Gastroesophageal sphincter (tissue), 4 donors: ENCODE data around the gene TADA2B. TPM values are rescaled to one million over a fixed set of nuclear protein-coding genes. Genes with fewer than 3 reads are reported as not detected.

Source experiments
- ATAC-seq: fragments of 150-250 bp; one replicate; pipeline ENCODE4 v1.9.1; 2016; ENCODE audit warnings: mild to moderate bottlenecking, moderate library complexity
- H3K27ac ChIP-seq, 4 donors: fragments of 200-600 bp; sonication (generic) in 3 of 4; 1 replicate in 3 of 4; 2 replicates in 1 of 4; pipeline ENCODE4 v1.5.1; 2016 to 2019
- H3K27me3 ChIP-seq: fragments of 200-600 bp; sonication (generic); one replicate; pipeline ENCODE4 v1.5.1; 2019
- H3K36me3 ChIP-seq, 2 donors: fragments of 200-600 bp; sonication (generic); one replicate each; pipeline ENCODE4 v1.5.1; 2019; ENCODE audit warnings: control low read depth in 1 of 2
- H3K4me1 ChIP-seq, 3 donors: fragments of 200-600 bp; sonication (generic); 1 replicate in 2 of 3; 2 replicates in 1 of 3; pipeline ENCODE4 v1.5.1; 2016 to 2019; ENCODE audit warnings: control low read depth in 2 of 3
- H3K4me3 ChIP-seq, 2 donors: fragments of 200-600 bp; sonication (generic); one replicate each; pipeline ENCODE4 v1.5.1; 2019; ENCODE audit warnings: mild to moderate bottlenecking in 1 of 2, moderate library complexity in 1 of 2
- H3K9me3 ChIP-seq, 3 donors: fragments of 200-600 bp; sonication (generic); one replicate each; pipeline ENCODE4 v1.5.1; 2017 to 2019; ENCODE audit warnings: control low read depth in 2 of 3
- EP300 ChIP-seq: sonication (generic); formaldehyde crosslinking; IDR thresholded peaks from one replicate; pipeline ENCODE4 v1.6.1; 2017; ENCODE audit warnings: antibody characterized with exemption, mild to moderate bottlenecking
- POLR2A ChIP-seq, 2 donors: fragments of 450-650 bp; IDR thresholded peaks; one replicate each; pipeline ENCODE4 v1.6.1; 2017; ENCODE audit warnings: antibody characterized with exemption in 2 of 2, mild to moderate bottlenecking in 2 of 2, moderate library complexity in 1 of 2
- POLR2AphosphoS5 ChIP-seq: sonication (generic); formaldehyde crosslinking; IDR thresholded peaks from one replicate; pipeline ENCODE4 v1.6.1; 2017; ENCODE audit warnings: antibody characterized with exemption
- WGBS, 2 donors: methylation state at CpG; one replicate each; pipeline ENCODE4 v1.1.5; 2018; ENCODE audit warnings: low coverage in 1 of 2; 5-methylcytosine and 5-hydroxymethylcytosine counted together
- total RNA-seq, 4 donors: library from RNA; depleted of rRNA; stranded (reverse); fragments of >200 nt; gene quantifications; one replicate each; pipeline ENCODE4 v1.1.0, GENCODE V29; 2016
- TF ChIP-seq, protein P1 (sequence below), 4 experiments: fragments of 200-600 bp in 2 of 4; fragments of 450-650 bp in 2 of 4; sonication (generic) in 1 of 4; IDR thresholded peaks; one replicate each; pipeline ENCODE4 v1.5.1; 2017 to 2019; ENCODE audit warnings: antibody characterized with exemption in 4 of 4, mild to moderate bottlenecking in 2 of 4, moderate library complexity in 2 of 4

The TADA2B gene
- total RNA-seq, 4 donors from 2014 or later: 20.5 to 37.3 (median 28.1) TPM

DNA sequence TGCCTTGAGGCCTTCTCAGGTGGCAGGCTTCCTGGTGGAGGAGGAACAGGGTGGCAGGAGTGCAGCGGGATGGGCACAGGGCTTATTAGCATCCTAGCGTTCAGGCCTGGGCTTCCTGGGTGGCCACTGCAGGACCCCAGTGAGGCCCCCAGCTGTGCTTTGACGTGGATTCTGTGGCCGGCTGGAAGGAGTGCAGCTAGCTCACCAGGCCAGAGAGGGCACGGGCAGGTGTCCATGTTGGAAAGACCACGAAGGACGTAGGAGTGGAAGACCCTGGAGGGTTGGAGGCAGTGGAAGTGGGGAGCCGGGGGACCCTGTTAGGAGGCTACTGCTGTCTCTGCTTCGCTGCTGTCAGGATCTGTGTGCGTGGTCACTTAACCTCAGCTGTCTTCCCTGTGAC is 13.3 kb upstream of the TADA2B start:
- ATAC-seq: no peak
- Histone ChIP-seq H3K27me3 (no peaks in the 10 kb centered on the region), H3K4me3 (no peak overlapping the region), H3K36me3 (peaks cover 0 to 87% of the 10 kb centered on the region in 2 donors), H3K4me1 (no peaks in the 10 kb centered on the region), H3K27ac (no peak overlapping the region), H3K9me3 (no peaks in the 10 kb centered on the region)
- TF ChIP-seq EP300 (no peak), POLR2AphosphoS5 (no peak), POLR2A (IDR thresholded peaks at IDR 0.05) (no peak)
- TF ChIP-seq, protein P1, sequence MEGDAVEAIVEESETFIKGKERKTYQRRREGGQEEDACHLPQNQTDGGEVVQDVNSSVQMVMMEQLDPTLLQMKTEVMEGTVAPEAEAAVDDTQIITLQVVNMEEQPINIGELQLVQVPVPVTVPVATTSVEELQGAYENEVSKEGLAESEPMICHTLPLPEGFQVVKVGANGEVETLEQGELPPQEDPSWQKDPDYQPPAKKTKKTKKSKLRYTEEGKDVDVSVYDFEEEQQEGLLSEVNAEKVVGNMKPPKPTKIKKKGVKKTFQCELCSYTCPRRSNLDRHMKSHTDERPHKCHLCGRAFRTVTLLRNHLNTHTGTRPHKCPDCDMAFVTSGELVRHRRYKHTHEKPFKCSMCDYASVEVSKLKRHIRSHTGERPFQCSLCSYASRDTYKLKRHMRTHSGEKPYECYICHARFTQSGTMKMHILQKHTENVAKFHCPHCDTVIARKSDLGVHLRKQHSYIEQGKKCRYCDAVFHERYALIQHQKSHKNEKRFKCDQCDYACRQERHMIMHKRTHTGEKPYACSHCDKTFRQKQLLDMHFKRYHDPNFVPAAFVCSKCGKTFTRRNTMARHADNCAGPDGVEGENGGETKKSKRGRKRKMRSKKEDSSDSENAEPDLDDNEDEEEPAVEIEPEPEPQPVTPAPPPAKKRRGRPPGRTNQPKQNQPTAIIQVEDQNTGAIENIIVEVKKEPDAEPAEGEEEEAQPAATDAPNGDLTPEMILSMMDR (IDR thresholded peaks at IDR 0.05): no peak
- 85 to 86% methylated on average over 4 to 9 of the region's 10 CpGs for WGBS, 2 donors

DNA sequence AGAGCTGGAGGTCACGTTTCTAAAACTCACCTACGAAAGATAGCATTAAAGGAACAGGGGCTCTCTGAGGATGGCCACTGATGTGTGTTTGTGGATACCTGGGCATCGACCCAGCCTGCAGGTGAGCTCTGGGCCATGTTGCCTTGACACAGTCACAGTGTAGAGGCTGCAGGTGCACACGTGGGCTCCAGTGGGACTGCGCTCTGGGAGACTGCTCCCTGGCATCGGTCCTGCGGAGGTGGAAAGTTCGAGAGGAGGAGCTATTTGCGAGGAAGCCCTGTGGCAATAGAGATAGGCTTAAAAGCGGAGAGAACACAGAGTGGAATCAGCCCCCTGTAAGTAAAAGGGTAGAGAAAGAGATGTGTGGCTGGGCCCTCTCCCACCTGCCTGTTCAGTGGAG is 12.3 kb upstream of the TADA2B start:
- 85 to 87% methylated on average over 5 to 7 of the region's 10 CpGs for WGBS, 2 donors
- no peak for ATAC-seq
- H3K27me3 ChIP-seq: no peaks in the 10 kb centered on the region
- H3K27ac ChIP-seq: no peak overlapping the region
- no peaks in the 10 kb centered on the region for H3K9me3 ChIP-seq
- no peak overlapping the region for H3K4me3 ChIP-seq
- H3K4me1 ChIP-seq: no peaks in the 10 kb centered on the region
- TF ChIP-seq POLR2A (IDR thresholded peaks at IDR 0.05) (no peak), POLR2AphosphoS5 (no peak), EP300 (no peak)
- TF ChIP-seq, protein P1 (IDR thresholded peaks at IDR 0.05): no peak
- H3K36me3 ChIP-seq: peaks cover 0 to 77% of the 10 kb centered on the region in 2 donors

DNA sequence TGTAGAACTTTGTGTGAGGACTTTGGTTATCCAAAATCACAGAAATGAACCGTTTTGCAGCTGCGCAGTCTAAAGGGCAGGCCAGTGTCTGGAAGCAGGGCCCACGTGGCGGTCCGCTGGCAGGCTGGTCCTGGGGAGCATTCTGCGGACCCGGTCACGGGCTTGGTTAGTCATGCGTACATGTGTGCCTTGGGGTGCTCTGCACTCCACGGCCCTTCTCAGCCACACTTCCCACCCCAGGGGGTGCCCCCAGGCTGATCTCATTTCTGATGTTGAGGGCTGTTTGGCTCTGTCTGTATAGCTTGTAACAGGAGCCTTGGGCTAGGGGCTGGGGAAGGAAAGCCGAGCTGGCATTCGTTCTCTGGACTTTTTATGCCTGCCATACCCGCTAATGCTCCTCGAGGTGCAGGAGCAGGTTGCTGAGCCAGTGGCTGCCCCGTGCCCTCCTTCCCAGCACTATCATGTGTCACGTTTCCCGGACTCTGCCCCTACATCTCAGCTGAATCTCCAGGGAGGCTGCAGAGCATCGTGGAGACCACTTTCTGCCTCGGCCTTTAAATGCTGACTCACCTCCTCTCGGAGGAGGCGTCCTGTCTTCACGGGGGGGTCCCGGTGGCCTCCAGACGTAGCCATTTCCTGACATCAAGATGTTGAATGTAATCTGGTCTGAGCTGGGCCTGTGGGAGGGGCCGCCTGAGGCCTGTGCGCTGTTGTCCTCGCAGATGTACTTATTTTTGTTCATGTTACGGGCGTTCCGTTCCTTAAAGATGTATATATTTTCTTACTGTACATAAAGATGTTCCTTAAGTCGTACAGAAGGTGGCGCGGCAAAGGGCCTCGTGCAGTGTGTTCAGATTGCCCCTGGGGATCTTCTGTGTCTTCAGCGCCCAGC is 11.4 kb upstream of the TADA2B start:
- Histone ChIP-seq H3K36me3 (peaks cover 0 to 68% of the 10 kb centered on the region in 2 donors), H3K9me3 (no peaks in the 10 kb centered on the region), H3K4me3 (no peak overlapping the region), H3K27me3 (no peaks in the 10 kb centered on the region), H3K4me1 (no peaks in the 10 kb centered on the region), H3K27ac (no peak overlapping the region)
- 82 to 86% methylated on average over 13 to 20 of the region's 35 CpGs for WGBS, 2 donors
- TF ChIP-seq POLR2A (IDR thresholded peaks at IDR 0.05): no peak
- TF ChIP-seq, protein P1 (IDR thresholded peaks at IDR 0.05): no peak
- no peak for TF ChIP-seq EP300
- no peak for TF ChIP-seq POLR2AphosphoS5
- no peak for ATAC-seq

DNA sequence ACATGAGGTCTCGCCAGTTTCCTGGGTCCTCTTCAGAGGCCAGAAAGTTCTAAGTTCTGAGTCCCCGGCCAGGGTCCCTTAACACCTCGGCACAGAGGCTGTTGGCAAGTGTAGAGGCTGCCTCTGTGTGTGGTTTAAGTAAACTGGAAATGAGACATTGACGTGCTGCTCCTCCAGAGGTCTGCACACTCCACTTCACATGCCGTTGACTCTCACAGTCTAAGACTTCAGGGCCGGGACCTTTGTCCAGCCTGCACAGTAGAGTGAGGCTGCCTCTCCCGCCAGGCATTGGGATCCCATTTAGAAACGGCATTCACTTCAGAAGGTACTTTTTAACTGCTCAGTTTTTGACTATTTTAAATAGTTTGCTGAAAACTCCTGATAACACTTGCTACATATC is 10.6 kb upstream of the TADA2B start:
- no peak for TF ChIP-seq EP300
- TF ChIP-seq, protein P1 (IDR thresholded peaks at IDR 0.05): no peak
- TF ChIP-seq POLR2A (IDR thresholded peaks at IDR 0.05): no peak
- no peak for TF ChIP-seq POLR2AphosphoS5
- peaks cover 0 to 60% of the 10 kb centered on the region in 2 donors for H3K36me3 ChIP-seq
- H3K9me3 ChIP-seq: no peaks in the 10 kb centered on the region
- 82 to 96% methylated on average over 5 to 8 of the region's 8 CpGs for WGBS, 2 donors
- H3K27ac ChIP-seq: no peak overlapping the region
- H3K27me3 ChIP-seq: no peaks in the 10 kb centered on the region
- no peak for ATAC-seq
- H3K4me3 ChIP-seq: no peak overlapping the region
- no peaks in the 10 kb centered on the region for H3K4me1 ChIP-seq
